GM21447 (cell line): ENCODE measurements around the gene CCDC146.
"Not testable (repeated sequence)": the region's sequence is repeated elsewhere in the genome, so short reads cannot be mapped to it uniquely, and the experiment has no call there.

ENCODE experiments used
- ATAC-seq: cut with Tn5 transposase; IDR thresholded peaks from one replicate; pipeline ENCODE4 v1.9.1; 2021; ENCODE audit not compliant: unreplicated experiment

CCDC146 gene

GRCh38 chr7:77327067-77327931 is 204.9 kb downstream of the CCDC146 start:
- ATAC-seq = no peak

GRCh38 chr7:77327932-77328628 is 205.7 kb downstream of the CCDC146 start:
- no peak for ATAC-seq

DNA sequence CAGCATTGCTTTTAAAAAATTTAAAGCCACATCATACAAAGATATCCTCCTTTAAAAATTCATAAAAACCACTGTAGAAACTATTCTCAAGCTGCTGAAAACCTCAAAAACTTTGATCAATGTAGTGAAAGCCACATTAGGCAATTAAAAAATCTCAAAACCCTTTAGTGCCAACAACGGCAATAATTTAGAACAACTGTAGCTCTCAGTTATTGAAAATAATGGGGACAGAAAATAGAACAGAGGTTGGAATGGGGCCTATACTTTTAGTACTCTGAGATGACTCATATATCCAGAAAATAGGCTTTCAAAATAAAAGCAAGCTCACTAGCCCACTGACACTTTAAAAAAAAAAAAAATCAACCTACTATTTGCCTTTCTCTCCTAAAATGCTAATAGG is 206.3 kb downstream of the CCDC146 start:
- no peak for ATAC-seq

DNA sequence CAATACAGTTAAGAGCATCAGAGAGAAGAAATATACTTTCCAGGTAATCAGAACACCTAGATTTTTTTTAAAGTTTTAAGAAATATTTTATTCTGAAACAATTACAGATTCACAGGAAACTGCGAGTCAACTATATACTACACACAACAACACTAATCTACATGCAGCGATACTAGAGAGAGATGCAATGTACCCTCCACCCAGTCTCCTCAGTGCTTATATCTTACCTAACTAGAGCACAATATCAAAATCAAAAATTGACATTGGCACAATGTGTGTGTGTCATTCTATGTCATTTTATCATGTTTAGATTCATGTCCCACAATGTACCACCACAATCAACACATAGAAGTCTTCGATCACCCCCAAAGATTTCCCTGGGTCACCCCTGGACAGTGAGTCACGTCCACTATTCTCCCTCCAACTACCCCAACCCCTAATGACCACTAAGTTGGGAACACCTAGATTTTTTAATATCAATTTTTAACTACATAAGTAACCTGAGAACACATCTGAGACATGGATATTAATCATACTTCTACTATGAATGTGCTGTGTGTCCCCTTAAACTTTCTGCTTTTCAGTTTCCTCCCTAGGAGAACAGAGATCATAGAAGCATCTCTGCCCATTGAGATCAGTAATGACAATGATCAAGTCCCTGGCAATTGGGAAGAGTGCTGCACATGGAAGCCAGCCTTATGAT is 207.2 kb downstream of the CCDC146 start:
- peak; percentile 8 for ATAC-seq

GRCh38 chr7:77330169-77330882 is 207.9 kb downstream of the CCDC146 start:
- ATAC-seq = peak; percentile 66

- peak; percentile 55 for ATAC-seq
Measured at GRCh38 chr7:77331938-77332695, 209.7 kb downstream of the CCDC146 start.

GRCh38 chr7:77334039-77334438 is 211.6 kb downstream of the CCDC146 start:
- ATAC-seq = not testable (repeated sequence)

DNA sequence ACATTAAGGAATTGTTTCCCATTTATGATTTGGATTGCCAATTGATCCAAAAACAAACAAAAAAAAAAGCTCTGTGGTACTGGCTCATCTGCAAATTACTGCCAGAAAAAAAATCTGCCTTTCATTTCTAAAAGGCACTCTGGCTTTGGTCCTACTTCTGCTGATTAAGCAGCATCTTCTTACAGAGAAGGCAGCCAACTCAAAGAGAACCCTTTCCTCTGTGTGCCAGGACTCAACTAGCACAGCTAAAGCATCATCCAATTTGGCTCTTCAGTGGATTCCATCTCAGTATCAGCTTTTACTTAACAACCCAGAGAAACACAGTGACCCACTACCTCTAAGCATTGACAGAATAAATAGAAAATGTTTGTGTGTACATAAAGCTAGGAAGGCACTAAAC is 213.2 kb downstream of the CCDC146 start:
- ATAC-seq = no peak

GRCh38 chr7:77337456-77337990 is 215.1 kb downstream of the CCDC146 start:
- ATAC-seq = no peak

DNA sequence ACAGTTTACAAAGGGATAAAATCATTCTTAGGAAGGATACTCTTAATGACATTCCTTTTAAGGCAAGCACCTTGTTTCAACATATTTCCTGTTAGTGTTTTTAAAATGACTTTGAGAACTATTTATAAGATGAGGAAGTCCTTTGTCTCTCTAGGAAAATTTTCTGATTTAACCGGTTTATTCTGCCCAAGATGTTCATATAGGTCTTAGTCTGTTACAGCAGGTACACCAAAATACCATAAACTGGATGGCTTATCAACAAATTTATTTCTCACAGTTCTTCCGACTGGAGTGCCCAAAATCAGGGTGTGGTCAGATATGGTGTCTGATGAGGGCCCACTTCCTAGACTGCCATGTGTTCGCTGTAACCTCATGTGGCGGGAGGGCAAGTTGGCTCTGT is 215.8 kb downstream of the CCDC146 start:
- no peak for ATAC-seq

DNA sequence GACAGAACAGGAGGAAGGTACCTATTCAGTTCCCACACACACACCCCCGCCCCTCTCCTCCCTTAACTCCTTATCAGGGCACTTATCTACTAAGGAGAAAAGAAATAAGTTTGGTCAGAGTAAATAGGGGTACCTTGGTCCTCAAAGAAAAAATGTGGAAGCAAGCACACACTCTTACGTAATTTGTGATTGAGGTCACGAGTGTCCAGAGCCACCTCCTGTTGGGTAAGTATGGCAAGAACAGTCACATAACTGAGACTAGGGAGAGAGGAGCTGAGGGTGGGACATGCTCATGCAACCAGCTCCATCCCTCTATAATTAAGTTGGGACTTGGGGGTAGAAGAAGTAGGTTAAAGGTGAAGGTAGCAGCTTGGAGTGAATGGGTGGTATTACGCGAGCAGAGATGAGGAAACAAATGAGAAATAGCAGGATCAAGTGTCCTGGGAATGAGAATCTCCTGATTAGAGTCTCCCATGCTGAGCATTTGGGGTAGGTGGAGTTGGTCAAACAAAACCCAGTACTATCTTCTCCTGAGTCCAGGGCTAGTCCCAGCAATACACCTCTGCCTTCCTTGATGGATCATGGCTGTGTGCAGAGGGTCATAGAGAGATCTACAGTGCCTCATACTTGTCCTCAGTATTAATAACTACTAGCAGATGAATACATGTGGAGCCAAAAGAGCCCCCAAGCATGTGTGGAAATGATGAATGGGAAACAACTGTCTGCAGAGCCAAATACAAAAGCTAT is 216.6 kb downstream of the CCDC146 start:
- no peak for ATAC-seq

GRCh38 chr7:77339726-77340125 is 217.3 kb downstream of the CCDC146 start:
- no peak for ATAC-seq
